Natural killer cell (primary cell): ENCODE results near the gene FBXW4. TPM values are rescaled to one million over a fixed set of nuclear protein-coding genes. Genes with fewer than 3 reads are reported as not detected.
"Not testable (repeated sequence)": the region's sequence is repeated elsewhere in the genome, so short reads cannot be mapped to it uniquely, and the experiment has no call there.

Experiments
- ATAC-seq, 3 donors: fragments of 150-1000 bp in 2 of 3; fragments of 200-7000 bp in 1 of 3; cut with Tn5 transposase; 1 replicate in 1 of 3; 2 replicates in 2 of 3; pipeline ENCODE4 v1.10.0; 2021; ENCODE audit warnings: mild to moderate bottlenecking in 2 of 3, moderate library complexity in 2 of 3
- DNase-seq, 2 donors: peaks; one replicate each; pipeline versions ENCODE4 v3.0.0 to v3.0.0-alpha.2; 2013 to 2021; ENCODE audit warnings: mixed read lengths in 1 of 2
- H3K27ac ChIP-seq: one replicate; pipeline ENCODE4 v1.5.1; 2013; ENCODE audit warnings: mild to moderate bottlenecking, low read length
- H3K27me3 ChIP-seq: one replicate; pipeline ENCODE4 v1.6.1; 2013; ENCODE audit warnings: low read length; ENCODE audit not compliant: control insufficient read depth, insufficient read depth
- H3K36me3 ChIP-seq: one replicate; pipeline ENCODE4 v1.6.1; 2013; ENCODE audit warnings: low read length; ENCODE audit not compliant: control insufficient read depth, insufficient read depth
- H3K4me1 ChIP-seq: one replicate; pipeline ENCODE4 v1.6.1; 2013; ENCODE audit warnings: low read length; ENCODE audit not compliant: control insufficient read depth, insufficient read depth
- H3K4me3 ChIP-seq: one replicate; pipeline ENCODE4 v1.5.1; 2013; ENCODE audit warnings: low read length
- H3K9me3 ChIP-seq: one replicate; pipeline ENCODE4 v1.6.1; 2013; ENCODE audit warnings: low read length; ENCODE audit not compliant: control insufficient read depth, insufficient read depth
- H3K27ac Mint-ChIP-seq, 2 donors: one replicate each; pipeline ENCODE4 v1.8.0; 2022; ENCODE audit warnings: mild to moderate bottlenecking in 2 of 2, mixed read lengths in 2 of 2, moderate library complexity in 1 of 2
- H3K27me3 Mint-ChIP-seq, 2 donors: one replicate each; pipeline ENCODE4 v1.8.0; 2022; ENCODE audit warnings: low read depth in 2 of 2, mixed read lengths in 2 of 2
- H3K36me3 Mint-ChIP-seq: one replicate; pipeline ENCODE4 v1.8.0; 2022; ENCODE audit warnings: mixed read lengths
- H3K4me1 Mint-ChIP-seq, 2 donors: one replicate each; pipeline ENCODE4 v1.8.0; 2022; ENCODE audit warnings: mixed read lengths in 2 of 2
- H3K4me3 Mint-ChIP-seq: one replicate; pipeline ENCODE4 v1.8.0; 2022; ENCODE audit warnings: mild to moderate bottlenecking, moderate library complexity, mixed read lengths
- H3K9me3 Mint-ChIP-seq, 2 donors: one replicate each; pipeline ENCODE4 v1.8.0; 2022; ENCODE audit warnings: mixed read lengths in 2 of 2
- CTCF ChIP-seq: fragments of 200-600 bp; IDR thresholded peaks from one replicate; pipeline ENCODE4 v1.8.0; 2022; ENCODE audit warnings: antibody characterized with exemption
- WGBS: methylation state at CpG from one replicate; pipeline ENCODE4 v1.1.7; 2013; ENCODE audit warnings: missing lambda C conversion rate; ENCODE audit not compliant: insufficient coverage; 5-methylcytosine and 5-hydroxymethylcytosine counted together
- intact Hi-C: fragments of 100-400 bp; cut with micrococcal nuclease; formaldehyde crosslinking; loops from one replicate; pipeline ENCODE4 v1.14.2; 2022
- total RNA-seq, 4 donors: library from RNA; stranded (reverse); fragments of 120-200 nt in 1 of 4; gene quantifications; one replicate each; pipeline versions ENCODE4 v1.2.3 to v1.2.4, GENCODE V29; 2013 to 2022

Gene FBXW4
- total RNA-seq, 3 donors from 2014 or later (not counting 1 experiment from before 2014, with no cell fraction given): 85.9 to 106 (median 91.9) TPM

GRCh38 chr10:101597091-101597900 is 97.7 kb downstream of the FBXW4 start:
- TF ChIP-seq CTCF: no peak
- Histone ChIP-seq H3K4me3 (no peak overlapping the region), H3K27me3 (no peaks in the 10 kb centered on the region), H3K27ac (no peak overlapping the region), H3K9me3 (no peaks in the 10 kb centered on the region), H3K4me1 (no peaks in the 10 kb centered on the region), H3K36me3 (no peaks in the 10 kb centered on the region)
- no peak for ATAC-seq
- intact Hi-C loops: no loop called here
- no peaks in the 10 kb centered on the region for H3K9me3 Mint-ChIP-seq
- 92% methylated on average over 14 of the region's 14 CpGs for WGBS
- no peaks in the 10 kb centered on the region for H3K27me3 Mint-ChIP-seq
- H3K4me3 Mint-ChIP-seq: no peak overlapping the region
- no peaks in the 10 kb centered on the region for H3K4me1 Mint-ChIP-seq
- no peak for DNase-seq
- no peaks in the 10 kb centered on the region for H3K36me3 Mint-ChIP-seq
- no peak overlapping the region for H3K27ac Mint-ChIP-seq

GRCh38 chr10:101595591-101596433 is 99.2 kb downstream of the FBXW4 start:
- intact Hi-C loops: no loop called here
- H3K9me3 Mint-ChIP-seq: no peaks in the 10 kb centered on the region
- H3K36me3 ChIP-seq: no peaks in the 10 kb centered on the region
- WGBS: 97% methylated on average over 13 of the region's 13 CpGs
- ATAC-seq (no peak), DNase-seq (no peak)
- H3K27ac Mint-ChIP-seq: no peak overlapping the region
- H3K9me3 ChIP-seq: no peaks in the 10 kb centered on the region
- no peaks in the 10 kb centered on the region for H3K27me3 ChIP-seq
- no peak overlapping the region for H3K27ac ChIP-seq
- no peaks in the 10 kb centered on the region for H3K4me1 Mint-ChIP-seq
- H3K4me3 ChIP-seq: no peak overlapping the region
- H3K4me3 Mint-ChIP-seq: no peak overlapping the region
- H3K36me3 Mint-ChIP-seq: no peaks in the 10 kb centered on the region
- no peaks in the 10 kb centered on the region for H3K4me1 ChIP-seq
- no peaks in the 10 kb centered on the region for H3K27me3 Mint-ChIP-seq
- TF ChIP-seq CTCF: no peak

GRCh38 chr10:101593331-101593730 is 101.6 kb downstream of the FBXW4 start:
- ATAC-seq, H3K9me3 ChIP-seq, H3K4me1 Mint-ChIP-seq, H3K27me3 ChIP-seq, H3K27ac Mint-ChIP-seq, H3K27ac ChIP-seq, DNase-seq, H3K4me3 Mint-ChIP-seq, H3K9me3 Mint-ChIP-seq, H3K4me1 ChIP-seq, H3K36me3 Mint-ChIP-seq, H3K36me3 ChIP-seq, H3K27me3 Mint-ChIP-seq, H3K4me3 ChIP-seq, intact Hi-C loops: not testable (repeated sequence)
- 88% methylated on average over 2 of the region's 2 CpGs for WGBS

GRCh38 chr10:101588879-101589278 is 106.1 kb downstream of the FBXW4 start:
- Mint-ChIP-seq H3K4me3 (peak overlapping the region; percentile 92), H3K27ac (peak overlapping the region; percentile 75 to 93), H3K36me3 (no peaks in the 10 kb centered on the region), H3K9me3 (no peaks in the 10 kb centered on the region), H3K4me1 (peaks cover 13 to 31% of the 10 kb centered on the region in 2 donors), H3K27me3 (no peaks in the 10 kb centered on the region)
- no peak overlapping the region for H3K27ac ChIP-seq
- no peaks in the 10 kb centered on the region for H3K9me3 ChIP-seq
- WGBS: 95% methylated on average over 5 of the region's 5 CpGs
- peaks cover 4% of the 10 kb centered on the region for H3K36me3 ChIP-seq
- no peak overlapping the region for H3K4me3 ChIP-seq
- TF ChIP-seq CTCF: no peak
- H3K27me3 ChIP-seq: no peaks in the 10 kb centered on the region
- intact Hi-C loops: loop anchor here (5.0 kb wide), 1 partner anchor 237 kb away; the partner anchor contains the start of gene BTRC
- ATAC-seq: no peak
- no peak for DNase-seq
- H3K4me1 ChIP-seq: peaks cover 19% of the 10 kb centered on the region
